Vagina (tissue), 2 donors: ENCODE data around the gene ARHGAP5. TPM values are rescaled to one million over a fixed set of nuclear protein-coding genes. Genes with fewer than 3 reads are reported as not detected.

Source experiments
- DNase-seq, 2 donors: peaks; one replicate each; pipeline ENCODE4 v3.0.0-alpha.2; 2017; ENCODE audit errors: extremely low spot score in 2 of 2
- H3K27ac ChIP-seq: fragments of 200-600 bp; sonication (generic); one replicate; pipeline ENCODE4 v1.5.1; 2019
- H3K27me3 ChIP-seq: fragments of 200-600 bp; sonication (generic); one replicate; pipeline ENCODE4 v1.5.1; 2019
- H3K36me3 ChIP-seq, 2 donors: fragments of 200-600 bp; sonication (generic); one replicate each; pipeline ENCODE4 v1.5.1; 2017 to 2019
- H3K4me1 ChIP-seq: fragments of 200-600 bp; sonication (generic); one replicate; pipeline ENCODE4 v1.5.1; 2019
- H3K4me3 ChIP-seq, 2 donors: fragments of 200-600 bp; sonication (generic); 1 replicate in 1 of 2; 2 replicates in 1 of 2; pipeline ENCODE4 v1.5.1; 2016 to 2019
- H3K9me3 ChIP-seq: fragments of 200-600 bp; sonication (generic); one replicate; pipeline ENCODE4 v1.5.1; 2019
- POLR2A ChIP-seq, 2 donors: fragments of 450-650 bp; IDR thresholded peaks; one replicate each; pipeline ENCODE4 v1.6.1; 2017; ENCODE audit warnings: antibody characterized with exemption in 2 of 2, mild to moderate bottlenecking in 2 of 2, moderate library complexity in 2 of 2
- POLR2AphosphoS5 ChIP-seq, 2 donors: sonication (generic); formaldehyde crosslinking; IDR thresholded peaks; one replicate each; pipeline ENCODE4 v1.9.0; 2017; ENCODE audit warnings: antibody characterized with exemption in 2 of 2, mild to moderate bottlenecking in 2 of 2, low read depth in 1 of 2; ENCODE audit not compliant: insufficient read depth in 1 of 2
- intact Hi-C: fragments of 100-400 bp; cut with DNase I; formaldehyde crosslinking; loops from one replicate; pipeline ENCODE4 v1.15.1; 2023
- total RNA-seq: library from RNA; depleted of rRNA; stranded (reverse); fragments of >200 nt; gene quantifications from one replicate; pipeline ENCODE4 v1.2.3, GENCODE V29; 2016
- TF ChIP-seq, protein P1 (sequence below), 3 experiments: fragments of 450-650 bp in 2 of 3; fragments of 200-600 bp in 1 of 3; sonication (generic) in 1 of 3; IDR thresholded peaks; one replicate each; pipeline ENCODE4 v1.5.1; 2017 to 2019; ENCODE audit warnings: antibody characterized with exemption in 3 of 3, mild to moderate bottlenecking in 2 of 3, moderate library complexity in 2 of 3

The ARHGAP5 gene
- total RNA-seq, 1 donor from 2014 or later: 90.6 TPM

DNA sequence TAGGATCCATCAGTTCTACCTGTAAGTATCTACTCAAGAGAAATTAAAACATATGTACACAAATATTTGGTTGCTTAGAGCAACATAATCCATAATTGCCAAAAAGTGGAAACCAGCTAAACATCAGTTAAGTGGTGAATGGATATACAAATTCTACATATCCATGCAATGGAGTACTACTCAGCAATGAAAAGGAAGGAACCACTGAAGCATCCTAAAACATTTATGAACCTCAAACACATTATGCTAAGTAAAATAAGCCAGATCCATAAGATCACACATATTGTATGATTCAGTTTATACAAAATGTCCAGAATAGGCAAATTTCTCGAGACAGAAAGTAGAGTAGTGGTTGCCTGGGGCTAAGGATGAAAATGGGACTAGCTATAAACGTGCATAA lies 8.4 kb upstream of the ARHGAP5 start:
- Histone ChIP-seq H3K4me3 (no peak overlapping the region), H3K36me3 (no peaks in the 10 kb centered on the region), H3K27me3 (no peaks in the 10 kb centered on the region), H3K27ac (no peak overlapping the region), H3K9me3 (no peaks in the 10 kb centered on the region), H3K4me1 (peaks cover 5% of the 10 kb centered on the region)
- intact Hi-C loops: no loop called here
- TF ChIP-seq POLR2AphosphoS5 (IDR thresholded peaks at IDR 0.05; ENCODE audit: insufficient read depth in 1 of 2, low read depth in 1 of 2): no peak
- TF ChIP-seq POLR2A (IDR thresholded peaks at IDR 0.05): no peak
- TF ChIP-seq, protein P1, sequence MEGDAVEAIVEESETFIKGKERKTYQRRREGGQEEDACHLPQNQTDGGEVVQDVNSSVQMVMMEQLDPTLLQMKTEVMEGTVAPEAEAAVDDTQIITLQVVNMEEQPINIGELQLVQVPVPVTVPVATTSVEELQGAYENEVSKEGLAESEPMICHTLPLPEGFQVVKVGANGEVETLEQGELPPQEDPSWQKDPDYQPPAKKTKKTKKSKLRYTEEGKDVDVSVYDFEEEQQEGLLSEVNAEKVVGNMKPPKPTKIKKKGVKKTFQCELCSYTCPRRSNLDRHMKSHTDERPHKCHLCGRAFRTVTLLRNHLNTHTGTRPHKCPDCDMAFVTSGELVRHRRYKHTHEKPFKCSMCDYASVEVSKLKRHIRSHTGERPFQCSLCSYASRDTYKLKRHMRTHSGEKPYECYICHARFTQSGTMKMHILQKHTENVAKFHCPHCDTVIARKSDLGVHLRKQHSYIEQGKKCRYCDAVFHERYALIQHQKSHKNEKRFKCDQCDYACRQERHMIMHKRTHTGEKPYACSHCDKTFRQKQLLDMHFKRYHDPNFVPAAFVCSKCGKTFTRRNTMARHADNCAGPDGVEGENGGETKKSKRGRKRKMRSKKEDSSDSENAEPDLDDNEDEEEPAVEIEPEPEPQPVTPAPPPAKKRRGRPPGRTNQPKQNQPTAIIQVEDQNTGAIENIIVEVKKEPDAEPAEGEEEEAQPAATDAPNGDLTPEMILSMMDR (IDR thresholded peaks at IDR 0.05): no peak
- no peak for DNase-seq

GRCh38 chr14:32070282-32070681 lies 6.8 kb upstream of the ARHGAP5 start:
- no peak for DNase-seq
- H3K4me1 ChIP-seq: peaks cover 15% of the 10 kb centered on the region
- no peaks in the 10 kb centered on the region for H3K27me3 ChIP-seq
- intact Hi-C loops: loop anchor here (10.0 kb wide), 1 partner anchor 105 kb away; no protein-coding TSS in a partner anchor
- H3K27ac ChIP-seq: no peak overlapping the region
- no peaks in the 10 kb centered on the region for H3K36me3 ChIP-seq
- TF ChIP-seq POLR2AphosphoS5 (IDR thresholded peaks at IDR 0.05; ENCODE audit: insufficient read depth in 1 of 2, low read depth in 1 of 2): no peak
- H3K9me3 ChIP-seq: no peaks in the 10 kb centered on the region
- no peak overlapping the region for H3K4me3 ChIP-seq

DNA sequence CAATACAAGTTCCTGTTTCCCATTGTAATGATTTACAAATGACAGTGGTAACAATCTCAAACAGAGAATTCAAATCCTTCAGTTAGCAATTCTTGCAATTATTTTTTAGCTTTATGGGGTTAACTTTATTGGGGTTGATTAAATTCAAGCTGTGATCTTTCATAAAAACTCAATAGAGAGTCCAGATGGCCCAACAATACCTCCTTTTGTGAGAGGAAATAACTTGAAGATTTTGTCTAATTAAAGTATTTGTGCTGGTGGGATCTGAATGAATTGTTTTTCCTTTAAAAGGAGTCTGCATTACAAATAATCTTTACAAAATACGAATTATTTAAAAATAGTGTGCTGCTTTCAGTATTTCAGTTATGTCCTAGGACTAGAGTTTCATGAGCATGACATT lies 4.4 kb upstream of the ARHGAP5 start:
- H3K27me3 ChIP-seq: no peaks in the 10 kb centered on the region
- no peaks in the 10 kb centered on the region for H3K36me3 ChIP-seq
- H3K4me3 ChIP-seq: no peak overlapping the region
- intact Hi-C loops: loop anchor here (10.0 kb wide), 1 partner anchor 108 kb away; no protein-coding TSS in a partner anchor
- no peak for TF ChIP-seq POLR2A (IDR thresholded peaks at IDR 0.05)
- TF ChIP-seq POLR2AphosphoS5 (IDR thresholded peaks at IDR 0.05; ENCODE audit: insufficient read depth in 1 of 2, low read depth in 1 of 2): no peak
- TF ChIP-seq, protein P1 (IDR thresholded peaks at IDR 0.05): no peak
- no peaks in the 10 kb centered on the region for H3K9me3 ChIP-seq
- H3K4me1 ChIP-seq: peaks cover 18% of the 10 kb centered on the region
- no peak for DNase-seq
- H3K27ac ChIP-seq: no peak overlapping the region

DNA sequence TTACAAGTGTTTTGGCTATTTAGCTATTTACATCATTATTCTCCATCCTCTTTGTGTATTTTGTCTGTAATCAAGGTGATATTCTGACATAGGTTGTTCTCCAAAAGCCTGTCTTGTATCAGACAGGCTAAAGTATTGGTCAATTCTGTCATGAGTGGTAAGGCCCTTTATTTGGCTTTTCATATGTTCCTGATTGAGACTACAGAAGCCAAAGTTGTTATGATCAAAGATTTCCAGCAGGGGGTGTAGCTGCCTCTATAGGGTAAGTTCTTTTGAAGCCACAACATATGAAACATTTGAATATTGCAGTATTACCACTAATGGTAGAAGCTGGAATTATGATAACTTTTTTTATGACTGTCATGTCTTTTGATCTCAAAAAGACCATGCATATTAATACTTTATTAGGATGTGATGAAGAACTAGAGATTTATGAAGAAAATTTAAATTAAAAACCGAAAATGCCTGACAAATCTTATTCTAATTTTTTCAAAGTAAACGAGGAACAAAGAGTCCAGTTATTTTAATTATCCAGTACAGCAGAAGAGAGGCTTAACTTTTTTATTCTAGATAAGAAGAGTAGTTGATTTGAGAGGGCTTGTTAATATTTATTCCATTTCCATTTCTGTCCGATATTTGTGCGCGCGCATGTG lies 3.4 kb upstream of the ARHGAP5 start:
- intact Hi-C loops: loop anchor here (10.0 kb wide), 1 partner anchor 109 kb away; no protein-coding TSS in a partner anchor
- no peak for DNase-seq
- Histone ChIP-seq H3K27ac (no peak overlapping the region), H3K4me1 (peaks cover 23% of the 10 kb centered on the region), H3K27me3 (no peaks in the 10 kb centered on the region), H3K9me3 (no peaks in the 10 kb centered on the region), H3K4me3 (no peak overlapping the region), H3K36me3 (no peaks in the 10 kb centered on the region)
- TF ChIP-seq, protein P1 (IDR thresholded peaks at IDR 0.05): peak; percentile 43 to 68 (median 49)
- TF ChIP-seq POLR2A (IDR thresholded peaks at IDR 0.05): no peak
- TF ChIP-seq POLR2AphosphoS5 (IDR thresholded peaks at IDR 0.05; ENCODE audit: insufficient read depth in 1 of 2, low read depth in 1 of 2): peak in 1 of 2 donors; percentile 61

DNA sequence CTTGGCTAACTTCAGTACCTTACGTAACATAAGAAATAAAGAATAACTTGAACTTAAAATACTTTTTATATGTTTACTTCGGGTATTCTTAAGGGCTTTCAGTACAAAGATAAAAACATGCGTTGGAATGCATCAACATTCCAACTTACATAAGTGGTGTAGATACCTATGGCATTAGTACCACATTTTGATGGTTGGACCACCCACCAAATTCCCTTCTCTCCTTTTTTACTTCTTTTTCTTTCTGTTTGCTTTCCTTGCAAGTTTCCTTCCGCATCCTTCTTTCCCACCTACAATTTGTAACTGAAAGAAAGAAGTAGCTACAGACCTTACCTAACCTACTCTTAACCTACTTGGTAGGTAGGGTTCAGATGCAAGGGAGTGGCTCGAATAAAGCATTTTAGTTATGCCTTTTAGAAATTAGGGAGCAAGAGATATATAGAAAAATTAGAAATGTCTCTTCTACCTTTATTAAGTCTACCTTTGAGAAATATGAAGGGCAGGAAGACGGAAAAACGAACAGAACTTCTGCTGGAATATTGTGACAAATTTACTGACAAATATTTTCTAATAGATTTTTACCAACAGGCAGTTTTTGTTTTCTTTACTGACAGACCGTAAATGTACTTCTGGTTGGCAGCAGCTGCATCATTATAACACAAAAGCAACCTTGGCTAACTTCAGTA lies 2.1 kb upstream of the ARHGAP5 start:
- Histone ChIP-seq H3K4me1 (peaks cover 37% of the 10 kb centered on the region), H3K27ac (peak overlapping the region; percentile 100), H3K4me3 (peak overlapping the region; percentile 94 to 95), H3K36me3 (no peaks in the 10 kb centered on the region), H3K27me3 (no peaks in the 10 kb centered on the region), H3K9me3 (no peaks in the 10 kb centered on the region)
- no peak for DNase-seq
- intact Hi-C loops: loop anchor here (10.0 kb wide), 1 partner anchor 110 kb away; no protein-coding TSS in a partner anchor
- TF ChIP-seq, protein P1 (IDR thresholded peaks at IDR 0.05): no peak
- TF ChIP-seq POLR2A (IDR thresholded peaks at IDR 0.05) (no peak), POLR2AphosphoS5 (IDR thresholded peaks at IDR 0.05; ENCODE audit: insufficient read depth in 1 of 2, low read depth in 1 of 2) (no peak)
